Left lobe of liver (tissue), 2 donors: ENCODE results near the gene WDR64. TPM values are rescaled to one million over a fixed set of nuclear protein-coding genes. Genes with fewer than 3 reads are reported as not detected.
"Not testable (repeated sequence)": the region's sequence is repeated elsewhere in the genome, so short reads cannot be mapped to it uniquely, and the experiment has no call there.

ENCODE experiments used
- ATAC-seq: fragments of 200-7000 bp; cut with Tn5 transposase; one replicate; pipeline ENCODE4 v1.9.1; 2020; ENCODE audit warnings: mild to moderate bottlenecking, moderate library complexity
- DNase-seq: peaks from one replicate; pipeline ENCODE4 v3.0.0-alpha.2; 2020; ENCODE audit warnings: low spot score
- total RNA-seq: library from RNA; stranded (reverse); gene quantifications from one replicate; pipeline ENCODE4 v1.2.1, GENCODE V29; 2021
- donor health status: DM: no; HTN: no; CAD: no; lungs with moderate emphysema.
- donor health status: DM: no; HTN: yes; CAD: no.

Gene WDR64
- total RNA-seq, 1 donor from 2014 or later: 0.40 TPM

- DNase-seq: no peak
- ATAC-seq: no peak
Measured at GRCh38 chr1:241697640-241698018, 45.5 kb downstream of the WDR64 start.

GRCh38 chr1:241698177-241698576 lies 46.1 kb downstream of the WDR64 start:
- no peak for ATAC-seq
- DNase-seq: no peak

- DNase-seq (no peak), ATAC-seq (peak; percentile 51)
Measured at GRCh38 chr1:241701483-241702295, 49.6 kb downstream of the WDR64 start.

GRCh38 chr1:241702442-241703373 lies 50.6 kb downstream of the WDR64 start:
- DNase-seq (no peak), ATAC-seq (no peak)

GRCh38 chr1:241703739-241704138 lies 51.7 kb downstream of the WDR64 start:
- not testable (repeated sequence) for DNase-seq, ATAC-seq

- ATAC-seq (no peak), DNase-seq (no peak)
Measured at GRCh38 chr1:241706257-241706656, 54.2 kb downstream of the WDR64 start.

- no peak for DNase-seq
- ATAC-seq: no peak
Measured at GRCh38 chr1:241706967-241707366, 54.9 kb downstream of the WDR64 start.

GRCh38 chr1:241707442-241707841 lies 55.4 kb downstream of the WDR64 start:
- DNase-seq: no peak
- no peak for ATAC-seq

GRCh38 chr1:241711326-241711725 lies 59.2 kb downstream of the WDR64 start:
- DNase-seq: no peak
- no peak for ATAC-seq

- no peak for DNase-seq
- ATAC-seq: no peak
Measured at GRCh38 chr1:241713316-241713715, 61.2 kb downstream of the WDR64 start.

GRCh38 chr1:241714321-241715218 lies 62.5 kb downstream of the WDR64 start:
- DNase-seq: no peak
- no peak for ATAC-seq

GRCh38 chr1:241715435-241715834 lies 63.4 kb downstream of the WDR64 start:
- ATAC-seq (no peak), DNase-seq (no peak)

GRCh38 chr1:241715956-241716355 lies 63.9 kb downstream of the WDR64 start:
- DNase-seq (no peak), ATAC-seq (no peak)

- DNase-seq (no peak), ATAC-seq (no peak)
Measured at GRCh38 chr1:241716915-241717656, 65.0 kb downstream of the WDR64 start.

- DNase-seq (no peak), ATAC-seq (no peak)
Measured at GRCh38 chr1:241717975-241718374, 65.9 kb downstream of the WDR64 start.

GRCh38 chr1:241721011-241721410 lies 68.9 kb downstream of the WDR64 start:
- DNase-seq: no peak
- no peak for ATAC-seq

GRCh38 chr1:241722947-241723346 lies 70.9 kb downstream of the WDR64 start:
- DNase-seq (no peak), ATAC-seq (no peak)

- ATAC-seq: no peak
- no peak for DNase-seq
Measured at GRCh38 chr1:241724741-241725356, 72.8 kb downstream of the WDR64 start.

GRCh38 chr1:241730031-241730430 lies 78.0 kb downstream of the WDR64 start:
- no peak for DNase-seq
- no peak for ATAC-seq

- ATAC-seq (no peak), DNase-seq (no peak)
Measured at GRCh38 chr1:241733899-241734298, 81.8 kb downstream of the WDR64 start.
